HCT116 (cell line): Measurements from ENCODE around the gene IL17RA.

Experiments
- TF ChIP-seq, protein P1 (sequence below): IDR thresholded peaks from 2 replicates; pipeline ENCODE4 v1.6.1; 2011; ENCODE audit warnings: mild to moderate bottlenecking, low read length, moderate library complexity; ENCODE audit not compliant: insufficient replicate concordance; ENCODE audit errors: extremely low read depth
- TF ChIP-seq, protein P2 (sequence below), 3 experiments: fragments of 200-600 bp in 1 of 3; sonication (generic) in 1 of 3; IDR thresholded peaks in 2 of 3; conservative IDR thresholded peaks in 1 of 3; 2 replicates each; pipeline ENCODE4 v1.5.1; 2012 to 2017; ENCODE audit warnings: low read depth in 2 of 3, low read length in 2 of 3, antibody characterized with exemption in 1 of 3, borderline replicate concordance in 1 of 3, control low read depth in 1 of 3, mild to moderate bottlenecking in 1 of 3, mixed read lengths in 1 of 3, mixed run types in 1 of 3, moderate library complexity in 1 of 3; ENCODE audit not compliant: insufficient read depth in 1 of 3

DNA sequence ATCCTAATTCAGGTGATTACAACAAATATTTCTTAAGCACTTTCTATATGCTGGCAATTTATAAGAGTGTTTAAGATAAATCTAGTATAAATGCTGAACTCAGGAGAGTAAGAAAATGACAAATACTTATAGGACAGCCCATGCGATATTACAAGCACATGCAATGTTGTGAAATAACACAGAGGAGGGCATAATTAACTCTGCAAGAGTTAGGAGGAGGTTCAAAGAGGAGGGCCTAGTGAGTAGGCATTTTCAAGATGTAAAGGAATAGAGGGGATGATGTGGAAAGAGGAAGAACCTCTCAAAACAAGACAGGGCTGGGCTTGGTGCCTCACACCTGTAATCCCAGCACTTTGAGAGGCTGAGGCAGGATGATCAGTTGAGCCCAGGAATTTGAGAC, 37.1 kb upstream of the IL17RA start:
- TF ChIP-seq, protein P1, sequence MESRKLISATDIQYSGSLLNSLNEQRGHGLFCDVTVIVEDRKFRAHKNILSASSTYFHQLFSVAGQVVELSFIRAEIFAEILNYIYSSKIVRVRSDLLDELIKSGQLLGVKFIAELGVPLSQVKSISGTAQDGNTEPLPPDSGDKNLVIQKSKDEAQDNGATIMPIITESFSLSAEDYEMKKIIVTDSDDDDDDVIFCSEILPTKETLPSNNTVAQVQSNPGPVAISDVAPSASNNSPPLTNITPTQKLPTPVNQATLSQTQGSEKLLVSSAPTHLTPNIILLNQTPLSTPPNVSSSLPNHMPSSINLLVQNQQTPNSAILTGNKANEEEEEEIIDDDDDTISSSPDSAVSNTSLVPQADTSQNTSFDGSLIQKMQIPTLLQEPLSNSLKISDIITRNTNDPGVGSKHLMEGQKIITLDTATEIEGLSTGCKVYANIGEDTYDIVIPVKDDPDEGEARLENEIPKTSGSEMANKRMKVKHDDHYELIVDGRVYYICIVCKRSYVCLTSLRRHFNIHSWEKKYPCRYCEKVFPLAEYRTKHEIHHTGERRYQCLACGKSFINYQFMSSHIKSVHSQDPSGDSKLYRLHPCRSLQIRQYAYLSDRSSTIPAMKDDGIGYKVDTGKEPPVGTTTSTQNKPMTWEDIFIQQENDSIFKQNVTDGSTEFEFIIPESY, result no peak
- TF ChIP-seq, protein P2, sequence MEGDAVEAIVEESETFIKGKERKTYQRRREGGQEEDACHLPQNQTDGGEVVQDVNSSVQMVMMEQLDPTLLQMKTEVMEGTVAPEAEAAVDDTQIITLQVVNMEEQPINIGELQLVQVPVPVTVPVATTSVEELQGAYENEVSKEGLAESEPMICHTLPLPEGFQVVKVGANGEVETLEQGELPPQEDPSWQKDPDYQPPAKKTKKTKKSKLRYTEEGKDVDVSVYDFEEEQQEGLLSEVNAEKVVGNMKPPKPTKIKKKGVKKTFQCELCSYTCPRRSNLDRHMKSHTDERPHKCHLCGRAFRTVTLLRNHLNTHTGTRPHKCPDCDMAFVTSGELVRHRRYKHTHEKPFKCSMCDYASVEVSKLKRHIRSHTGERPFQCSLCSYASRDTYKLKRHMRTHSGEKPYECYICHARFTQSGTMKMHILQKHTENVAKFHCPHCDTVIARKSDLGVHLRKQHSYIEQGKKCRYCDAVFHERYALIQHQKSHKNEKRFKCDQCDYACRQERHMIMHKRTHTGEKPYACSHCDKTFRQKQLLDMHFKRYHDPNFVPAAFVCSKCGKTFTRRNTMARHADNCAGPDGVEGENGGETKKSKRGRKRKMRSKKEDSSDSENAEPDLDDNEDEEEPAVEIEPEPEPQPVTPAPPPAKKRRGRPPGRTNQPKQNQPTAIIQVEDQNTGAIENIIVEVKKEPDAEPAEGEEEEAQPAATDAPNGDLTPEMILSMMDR (IDR thresholded peaks at IDR 0.05 in 2 of 3, conservative IDR thresholded peaks at IDR 0.05 in 1 of 3; ENCODE audit: borderline replicate concordance in 1 of 3, insufficient read depth in 1 of 3, low read depth in 2 of 3, low read length in 2 of 3), result no peak
